Activated CD4-positive, alpha-beta T cell treated with anti-CD3 and anti-CD28 coated beads, Interleukin-2, amount 50 U/mL, for 48 hours (primary cell): Measurements from ENCODE around the gene HBS1L.
A peak's percentile ranks its signal among the peaks of the same experiment; 100 is the strongest.

ENCODE experiments used
- DNase-seq, 2 experiments: peaks; one replicate each; pipeline ENCODE4 v3.0.0-alpha.2; 2020

Gene HBS1L

GRCh38 chr6:135054569-135055498, at the start of gene HBS1L:
HBS1L (minus strand) TSS chr6:135054822; CDS start chr6:135054691, 131 bp downstream.
- peak; percentile 96 to 97 for DNase-seq

GRCh38 chr6:135104199-135104598, 49.6 kb upstream of the HBS1L start:
- DNase-seq = no peak

DNA sequence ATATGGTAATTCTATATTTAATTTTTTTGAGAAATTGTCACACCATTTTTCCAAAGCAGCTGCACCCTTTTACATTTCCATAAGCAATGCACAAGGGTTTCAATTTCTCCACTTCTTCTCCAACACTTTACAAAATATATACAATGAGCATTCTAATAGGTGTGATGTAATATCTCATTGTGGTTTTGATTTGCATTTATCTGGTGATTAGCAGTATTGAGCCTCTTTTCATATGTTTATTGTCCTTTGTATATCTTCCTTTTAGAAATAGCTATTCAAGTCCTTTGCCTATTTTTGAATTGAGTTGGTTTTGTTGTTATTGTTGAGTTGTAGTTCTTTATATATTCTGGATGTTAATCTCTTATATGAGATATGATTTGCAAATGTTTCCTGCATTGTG, 47.6 kb upstream of the HBS1L start:
- DNase-seq = no peak

- no peak for DNase-seq
Measured at GRCh38 chr6:135097172-135097571, 42.5 kb upstream of the HBS1L start.

GRCh38 chr6:135096403-135097130, 41.9 kb upstream of the HBS1L start:
- DNase-seq = no peak

GRCh38 chr6:135095716-135096115, 41.1 kb upstream of the HBS1L start:
- no peak for DNase-seq

GRCh38 chr6:135094403-135094821, 39.8 kb upstream of the HBS1L start:
- DNase-seq = peak in 1 of 2 experiments; percentile 36

GRCh38 chr6:135093578-135093977, 39.0 kb upstream of the HBS1L start:
- no peak for DNase-seq

- no peak for DNase-seq
Measured at GRCh38 chr6:135092724-135093123, 38.1 kb upstream of the HBS1L start.

DNA sequence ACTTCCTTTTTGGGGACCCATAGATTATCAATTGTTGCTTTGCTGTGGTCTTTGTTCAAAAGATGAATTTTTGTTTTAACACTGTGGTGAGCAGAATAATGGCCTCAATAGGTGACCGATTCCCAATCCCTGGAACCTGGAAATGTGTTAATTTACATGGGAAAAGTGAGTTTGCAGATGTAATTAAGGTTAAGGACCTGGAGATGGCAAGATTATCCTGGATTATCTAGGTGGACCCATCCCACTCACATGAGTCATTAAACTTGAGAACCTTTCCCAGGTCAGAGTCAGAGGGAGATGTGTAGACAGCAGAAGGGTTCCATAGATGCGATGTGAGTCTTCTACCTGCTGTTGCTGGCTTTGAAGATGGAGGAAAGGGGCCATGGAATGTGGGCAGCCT, 36.2 kb upstream of the HBS1L start:
- no peak for DNase-seq

- DNase-seq = no peak
Measured at GRCh38 chr6:135089901-135090300, 35.3 kb upstream of the HBS1L start.

DNA sequence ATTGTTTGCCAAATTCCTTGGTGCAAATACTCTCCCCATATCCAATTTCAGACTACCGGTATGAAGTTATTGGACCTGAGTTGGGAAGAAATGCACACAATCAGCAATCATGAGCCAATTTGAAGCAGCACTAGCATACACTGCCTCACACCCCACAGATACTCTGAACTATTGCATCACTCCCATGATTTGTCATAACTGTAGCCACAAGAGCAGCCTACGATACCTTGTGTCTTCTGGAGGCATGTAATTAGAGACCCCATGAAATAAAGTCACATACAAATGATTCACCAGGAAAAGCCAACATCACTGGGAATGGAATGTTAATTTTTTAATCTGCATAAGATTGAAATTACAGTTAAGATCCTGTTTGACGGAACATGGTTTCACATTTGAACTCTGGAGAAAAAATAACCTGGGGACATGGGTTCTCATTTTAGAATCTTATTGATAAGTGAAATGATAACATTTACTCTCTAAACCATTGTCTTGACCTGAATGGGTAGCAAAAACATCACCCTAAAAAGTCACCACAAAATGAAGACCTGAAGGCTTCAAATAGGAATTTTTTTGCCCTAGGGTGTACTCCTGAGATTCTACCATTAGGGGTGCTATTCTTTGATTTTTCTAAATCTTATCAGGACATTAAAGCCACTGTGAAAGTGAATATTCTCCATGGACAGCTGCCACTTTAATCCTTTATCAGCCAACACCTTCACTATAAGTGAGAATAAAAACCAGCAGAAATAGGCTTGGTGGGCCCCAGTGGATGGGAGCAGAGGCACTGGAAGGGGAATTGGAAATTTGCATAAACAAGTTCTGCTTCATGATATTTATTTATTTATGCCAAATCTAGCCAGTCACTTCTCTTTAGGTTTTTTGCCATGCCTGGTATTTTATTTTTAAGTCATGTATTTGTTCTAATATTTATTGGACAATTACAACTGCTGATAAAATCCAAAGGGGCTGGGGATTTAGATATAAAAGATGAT, 34.5 kb upstream of the HBS1L start:
- DNase-seq = peak in 1 of 2 experiments; percentile 28

GRCh38 chr6:135088281-135088680, 33.7 kb upstream of the HBS1L start:
- DNase-seq = no peak

GRCh38 chr6:135087803-135088202, 33.2 kb upstream of the HBS1L start:
- peak in 1 of 2 experiments; percentile 25 for DNase-seq

DNA sequence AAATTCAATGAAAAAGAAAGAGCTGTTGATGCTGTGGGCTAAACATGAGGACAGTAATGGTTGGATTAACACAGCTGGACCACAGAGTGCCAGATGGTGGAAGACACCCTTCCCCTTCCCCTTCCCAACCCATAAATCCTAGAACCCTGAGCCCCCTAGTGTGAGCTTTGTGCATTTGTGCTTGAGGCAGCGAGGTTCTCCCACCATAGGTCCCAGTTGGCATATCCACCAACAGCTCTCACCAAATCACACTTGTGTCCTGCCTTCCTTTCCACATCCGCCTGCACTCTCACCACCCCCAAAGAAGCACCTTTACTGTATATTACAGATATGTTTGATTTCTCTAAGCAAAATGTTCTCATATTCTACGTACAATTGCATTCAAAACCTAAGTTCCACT, 32.8 kb upstream of the HBS1L start:
- DNase-seq = peak; percentile 11 to 18

DNA sequence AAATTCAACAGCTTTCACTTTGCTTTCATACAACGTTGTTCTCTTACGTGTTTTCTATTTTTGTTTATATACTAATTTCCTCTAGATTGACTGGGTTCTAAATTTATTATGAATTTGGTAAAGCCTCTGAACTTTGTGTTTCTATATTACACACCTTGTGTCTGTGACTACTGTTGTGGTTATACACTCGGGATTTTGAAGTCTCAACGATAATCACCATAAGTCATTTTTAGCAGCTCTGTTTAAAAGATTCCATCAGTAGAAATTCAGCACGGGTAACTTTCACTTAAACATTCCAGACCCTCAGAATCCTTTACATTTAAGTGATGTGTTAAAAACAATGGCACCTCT, 31.8 kb upstream of the HBS1L start:
- DNase-seq = no peak

GRCh38 chr6:135085700-135086413, 31.2 kb upstream of the HBS1L start:
- DNase-seq = no peak

DNA sequence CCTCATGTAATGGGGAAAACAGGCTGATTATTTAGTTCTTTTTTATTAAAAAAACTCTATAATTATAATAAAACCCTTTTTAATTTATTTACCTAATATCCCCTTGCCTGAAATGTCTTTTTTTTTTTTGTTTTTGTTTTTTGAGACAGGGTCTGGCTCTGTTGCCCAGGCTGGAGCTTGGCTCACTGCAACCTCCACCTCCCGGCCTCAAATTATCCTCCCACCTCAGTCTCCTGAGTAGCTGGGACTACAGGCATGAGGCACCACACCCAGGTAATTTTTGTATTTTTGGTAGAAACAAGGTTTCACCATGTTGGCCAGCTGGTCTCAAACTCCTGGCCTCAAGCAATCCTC, 30.3 kb upstream of the HBS1L start:
- no peak for DNase-seq

GRCh38 chr6:135084001-135084915, 29.6 kb upstream of the HBS1L start:
- no peak for DNase-seq

DNA sequence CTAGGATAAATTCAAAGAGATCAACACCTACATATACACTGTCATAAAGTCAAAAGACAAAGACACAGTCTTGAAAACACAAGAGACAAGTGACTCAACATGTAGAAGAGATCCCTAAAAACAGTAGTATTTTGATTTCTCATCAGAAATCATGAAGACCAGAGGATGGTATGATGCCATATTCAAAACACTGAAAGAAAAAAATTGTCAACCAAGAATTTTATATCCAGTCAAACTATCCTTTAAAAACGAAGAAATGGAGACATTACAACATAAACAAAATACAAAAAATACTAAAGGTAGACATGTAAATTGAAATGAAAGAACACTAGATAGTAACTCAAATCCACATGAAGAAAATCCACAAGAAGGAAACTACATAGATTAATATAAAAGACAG, 27.3 kb upstream of the HBS1L start:
- no peak for DNase-seq

DNA sequence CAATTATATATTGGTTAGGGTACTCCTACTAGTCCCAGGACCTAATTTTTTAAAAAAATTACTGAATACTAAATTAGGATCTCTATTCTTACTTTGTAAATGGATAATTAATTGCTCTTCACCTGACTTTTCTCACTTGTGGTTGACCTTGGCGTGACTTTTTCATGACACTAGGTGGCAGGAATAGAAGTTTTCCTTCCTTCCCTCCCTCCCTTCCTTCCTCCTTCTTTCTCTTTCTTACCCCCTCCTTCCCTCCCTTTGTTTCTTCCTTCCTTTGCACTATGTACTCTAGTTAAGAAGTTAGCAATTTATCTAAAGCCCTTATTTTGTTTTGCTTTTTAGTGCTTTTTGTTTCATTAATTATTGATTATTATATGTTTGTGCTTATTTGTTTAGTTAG, 20.4 kb upstream of the HBS1L start:
- DNase-seq = no peak
